Measurements from ENCODE around the gene CNGA3. TPM values are rescaled to one million over a fixed set of nuclear protein-coding genes. Genes with fewer than 3 reads are reported as not detected.

Gene CNGA3
- total and polyA plus RNA-seq, 2 of the 8 experiments (the other 6 are each of a cell fraction or from before 2014, with no cell fraction given), result 0.02 TPM; not detected in 1

DNA sequence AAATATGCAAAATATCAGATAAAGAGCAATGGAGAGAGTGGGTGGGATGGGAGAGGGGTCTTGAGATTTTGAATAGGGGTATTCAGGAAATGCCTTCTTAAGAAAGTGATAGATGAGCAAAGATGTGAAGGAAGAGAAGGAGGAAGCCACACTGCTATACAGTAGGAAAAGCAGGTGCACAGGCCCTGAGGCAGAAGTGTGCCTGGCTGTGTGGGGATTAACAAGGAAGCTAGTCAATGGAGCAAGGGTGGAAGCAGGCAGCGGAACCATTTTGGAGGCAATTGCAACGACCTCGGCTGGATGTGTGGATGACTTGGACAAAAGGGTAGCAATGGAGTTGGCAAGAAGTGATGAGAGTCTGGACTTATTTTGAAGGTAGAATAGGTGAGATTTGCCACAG is 11.0 kb upstream of the CNGA3 start:
- DNase-seq (ENCODE audit: low read depth in 1 of 2, low spot score in 2 of 2), result no peak
- Histone ChIP-seq H3K27me3 (replicated peaks in 1 of 4; ENCODE audit: control insufficient read depth in 3 of 4, extremely low read depth in 1 of 4, insufficient read depth in 3 of 4, low read length in 3 of 4) (peaks cover 0 to 2% (median under 1%) of the 10 kb centered on the region in 4 experiments; a peak in 3 of 7 replicates), H3K36me3 (ENCODE audit: control insufficient read depth in 2 of 4, insufficient read depth in 4 of 4, low read length in 3 of 4) (no peaks in the 10 kb centered on the region), H3K4me3 (ENCODE audit: extremely low read depth in 1 of 4, insufficient read depth in 2 of 4, low read depth in 3 of 4, low read length in 4 of 4) (0 out of 8 replicates have a peak overlapping the region, but pooled peaks of 1 of the 4 experiments have one; percentile 46), H2AK5ac (ENCODE audit: low read depth, low read length) (no peak overlapping the region), H3K79me1 (ENCODE audit: low read depth, low read length) (no peaks in the 10 kb centered on the region), H4K20me1 (replicated peaks in 1 of 2; ENCODE audit: control insufficient read depth in 1 of 2, insufficient read depth in 2 of 2, low read length in 2 of 2) (no peaks in the 10 kb centered on the region), H2BK20ac (ENCODE audit: low read length) (no peak overlapping the region), H3K23ac (ENCODE audit: insufficient read length) (no peak overlapping the region), H4K5ac (ENCODE audit: insufficient read length, low read depth, low read length) (no peak overlapping the region), H3K4me2 (ENCODE audit: insufficient read depth in 1 of 2, low read depth in 2 of 2, low read length in 2 of 2) (peak overlapping the region; percentile 65 to 79; a peak in 2 of 4 replicates), H2BK15ac (ENCODE audit: low read length) (no peak overlapping the region), H3K14ac (ENCODE audit: insufficient read length) (no peak overlapping the region), H3K79me2 (ENCODE audit: control insufficient read depth in 1 of 2, insufficient read depth in 2 of 2, low read length in 2 of 2) (no peaks in the 10 kb centered on the region), H3K18ac (ENCODE audit: extremely low read depth, low read length) (no peak overlapping the region), H2BK12ac (ENCODE audit: low read depth, low read length) (peak overlapping the region; percentile 75; the same call in 1 of the 2 replicates), H4K8ac (ENCODE audit: extremely low read depth, insufficient read depth, low read length) (no peak overlapping the region), H3K56ac (replicated peaks; ENCODE audit: insufficient read length, low read depth, low read length) (peak overlapping the region; percentile 22), H3K27ac (ENCODE audit: low read depth, low read length) (no peak overlapping the region), H4K91ac (replicated peaks; ENCODE audit: insufficient read length, low read length) (no peak overlapping the region), H3K9ac (replicated peaks in 1 of 4; ENCODE audit: extremely low read depth in 1 of 4, low read depth in 3 of 4, low read length in 3 of 4) (no peak overlapping the region), H3K4ac (replicated peaks; ENCODE audit: insufficient read length, low read depth, low read length) (no peak overlapping the region), H3K4me1 (replicated peaks in 1 of 4; ENCODE audit: control insufficient read depth in 3 of 4, insufficient read depth in 4 of 4, low read length in 3 of 4) (peaks cover 4 to 14% (median 9%) of the 10 kb centered on the region in 4 experiments), H3K23me2 (ENCODE audit: low read depth, low read length) (peaks cover 3% of the 10 kb centered on the region; the same call in 1 of the 2 replicates), H3K9me3 (ENCODE audit: insufficient read depth in 2 of 2, low read depth in 1 of 2, low read length in 1 of 2) (no peaks in the 10 kb centered on the region; a peak in 1 of 4 replicates), H2AFZ (ENCODE audit: low read length) (no peak overlapping the region), H2BK5ac (ENCODE audit: low read depth, low read length) (no peak overlapping the region), H2BK120ac (replicated peaks; ENCODE audit: low read depth, low read length) (no peak overlapping the region)
- CTCF ChIA-PET (ENCODE audit: partially characterized antibody), result interaction anchor here (1.1 kb wide), 1 partner anchor 66 kb away, joined by 3 read pairs; no protein-coding TSS in a partner anchor
- POLR2A ChIA-PET (ENCODE audit: partially characterized antibody), result no interaction called here
- TF ChIP-seq, protein P1, sequence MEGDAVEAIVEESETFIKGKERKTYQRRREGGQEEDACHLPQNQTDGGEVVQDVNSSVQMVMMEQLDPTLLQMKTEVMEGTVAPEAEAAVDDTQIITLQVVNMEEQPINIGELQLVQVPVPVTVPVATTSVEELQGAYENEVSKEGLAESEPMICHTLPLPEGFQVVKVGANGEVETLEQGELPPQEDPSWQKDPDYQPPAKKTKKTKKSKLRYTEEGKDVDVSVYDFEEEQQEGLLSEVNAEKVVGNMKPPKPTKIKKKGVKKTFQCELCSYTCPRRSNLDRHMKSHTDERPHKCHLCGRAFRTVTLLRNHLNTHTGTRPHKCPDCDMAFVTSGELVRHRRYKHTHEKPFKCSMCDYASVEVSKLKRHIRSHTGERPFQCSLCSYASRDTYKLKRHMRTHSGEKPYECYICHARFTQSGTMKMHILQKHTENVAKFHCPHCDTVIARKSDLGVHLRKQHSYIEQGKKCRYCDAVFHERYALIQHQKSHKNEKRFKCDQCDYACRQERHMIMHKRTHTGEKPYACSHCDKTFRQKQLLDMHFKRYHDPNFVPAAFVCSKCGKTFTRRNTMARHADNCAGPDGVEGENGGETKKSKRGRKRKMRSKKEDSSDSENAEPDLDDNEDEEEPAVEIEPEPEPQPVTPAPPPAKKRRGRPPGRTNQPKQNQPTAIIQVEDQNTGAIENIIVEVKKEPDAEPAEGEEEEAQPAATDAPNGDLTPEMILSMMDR (IDR thresholded peaks at IDR 0.05; ENCODE audit: control extremely low read depth in 1 of 3, insufficient read depth in 1 of 3, low read depth in 1 of 3, low read length in 3 of 3), result no peak
- TF ChIP-seq KDM4A (IDR thresholded peaks at IDR 0.05; ENCODE audit: low read depth, low read length, severe bottlenecking) (no peak), POLR2A (IDR thresholded peaks at IDR 0.05; ENCODE audit: control extremely low read depth in 1 of 2, low read depth in 2 of 2, low read length in 2 of 2) (no peak), BCL11A (IDR thresholded peaks at IDR 0.05; ENCODE audit: low read depth in 2 of 2, low read length in 2 of 2) (no peak), PHF8 (conservative IDR thresholded peaks at IDR 0.05; ENCODE audit: low read depth, low read length) (no peak), JUN (IDR thresholded peaks at IDR 0.05; ENCODE audit: low read depth, low read length) (no peak), CBX8 (IDR thresholded peaks at IDR 0.05; ENCODE audit: borderline replicate concordance, low read depth, low read length) (no peak), HDAC6 (IDR thresholded peaks at IDR 0.05; ENCODE audit: low read depth, low read length) (no peak)
- TF ChIP-seq, protein P2, sequence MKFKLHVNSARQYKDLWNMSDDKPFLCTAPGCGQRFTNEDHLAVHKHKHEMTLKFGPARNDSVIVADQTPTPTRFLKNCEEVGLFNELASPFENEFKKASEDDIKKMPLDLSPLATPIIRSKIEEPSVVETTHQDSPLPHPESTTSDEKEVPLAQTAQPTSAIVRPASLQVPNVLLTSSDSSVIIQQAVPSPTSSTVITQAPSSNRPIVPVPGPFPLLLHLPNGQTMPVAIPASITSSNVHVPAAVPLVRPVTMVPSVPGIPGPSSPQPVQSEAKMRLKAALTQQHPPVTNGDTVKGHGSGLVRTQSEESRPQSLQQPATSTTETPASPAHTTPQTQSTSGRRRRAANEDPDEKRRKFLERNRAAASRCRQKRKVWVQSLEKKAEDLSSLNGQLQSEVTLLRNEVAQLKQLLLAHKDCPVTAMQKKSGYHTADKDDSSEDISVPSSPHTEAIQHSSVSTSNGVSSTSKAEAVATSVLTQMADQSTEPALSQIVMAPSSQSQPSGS (IDR thresholded peaks at IDR 0.05; ENCODE audit: low read length), result no peak
- no peak for FAIRE-seq
- 91% methylated on average over 3 of the region's 3 CpGs; no CpG with 5 or more reads in 1 of the 2 experiments for WGBS, 2 experiments (ENCODE audit: extremely low coverage in 1 of 2, insufficient coverage in 1 of 2, insufficient read length in 1 of 2, insufficient replicate concordance in 2 of 2, low coverage in 1 of 2, low lambda C conversion rate in 2 of 2, missing lambda C conversion rate in 1 of 2)
